GM12872 (cell line): Measurements from ENCODE around the gene BAIAP3.

Experiments
- CTCF ChIP-seq: IDR thresholded peaks from 3 replicates; pipeline ENCODE4 v1.5.1; 2011; ENCODE audit warnings: low read depth, mild to moderate bottlenecking, low read length, moderate library complexity; ENCODE audit not compliant: insufficient read depth

The BAIAP3 gene

GRCh38 chr16:1342526-1343427, 9.3 kb downstream of the BAIAP3 start:
- no peak for TF ChIP-seq CTCF

GRCh38 chr16:1343428-1344242, 10.2 kb downstream of the BAIAP3 start:
- TF ChIP-seq CTCF = no peak

GRCh38 chr16:1344499-1344898, 11.1 kb downstream of the BAIAP3 start:
- TF ChIP-seq CTCF = no peak

GRCh38 chr16:1345087-1345486, 11.6 kb downstream of the BAIAP3 start:
- no peak for TF ChIP-seq CTCF

- TF ChIP-seq CTCF = no peak
These were observed 12.4 kb downstream of the BAIAP3 start for GRCh38 chr16:1345651-1346421.

- TF ChIP-seq CTCF = no peak
These were observed 13.2 kb downstream of the BAIAP3 start for GRCh38 chr16:1346422-1347285.
